Peyer's patch (tissue), 4 donors: ENCODE results near the gene ROBO3. TPM values are rescaled to one million over a fixed set of nuclear protein-coding genes. Genes with fewer than 3 reads are reported as not detected.

Experiments
- DNase-seq, 3 donors: peaks; one replicate each; pipeline ENCODE4 v3.0.0-alpha.2; 2017 to 2019
- H3K27ac ChIP-seq, 4 donors: fragments of 200-600 bp; sonication (generic); one replicate each; pipeline ENCODE4 v1.5.1; 2016 to 2019
- H3K27me3 ChIP-seq, 2 donors: fragments of 200-600 bp; sonication (generic); one replicate each; pipeline ENCODE4 v1.5.1; 2019
- H3K36me3 ChIP-seq, 3 donors: fragments of 200-600 bp; sonication (generic); one replicate each; pipeline ENCODE4 v1.5.1; 2016 to 2019
- H3K4me1 ChIP-seq, 4 donors: fragments of 200-600 bp; sonication (generic); one replicate each; pipeline ENCODE4 v1.5.1; 2016 to 2019
- H3K4me3 ChIP-seq, 4 donors: fragments of 200-600 bp; sonication (generic); 1 replicate in 3 of 4; 2 replicates in 1 of 4; pipeline ENCODE4 v1.5.1; 2016 to 2019; ENCODE audit warnings: mild to moderate bottlenecking in 1 of 4
- H3K9me3 ChIP-seq, 4 donors: fragments of 200-600 bp; sonication (generic); one replicate each; pipeline ENCODE4 v1.5.1; 2016 to 2019; ENCODE audit warnings: mild to moderate bottlenecking in 1 of 4
- POLR2A ChIP-seq, 2 donors: fragments of 450-650 bp; IDR thresholded peaks; one replicate each; pipeline ENCODE4 v1.5.1; 2017; ENCODE audit warnings: antibody characterized with exemption in 2 of 2, mild to moderate bottlenecking in 2 of 2, moderate library complexity in 2 of 2
- total RNA-seq, 4 donors: library from RNA; depleted of rRNA; stranded (reverse); fragments of >200 nt; gene quantifications; one replicate each; pipeline ENCODE4 v1.1.0, GENCODE V29; 2016
- TF ChIP-seq, protein P1 (sequence below), 6 experiments: fragments of 450-650 bp in 4 of 6; fragments of 200-600 bp in 2 of 6; sonication (generic) in 1 of 6; IDR thresholded peaks; one replicate each; pipeline ENCODE4 v1.5.1; 2017 to 2019; ENCODE audit warnings: antibody characterized with exemption in 6 of 6, mild to moderate bottlenecking in 3 of 6, moderate library complexity in 1 of 6

Gene ROBO3
- total RNA-seq, 4 donors from 2014 or later: 3.6 to 49.5 (median 16.1) TPM

DNA sequence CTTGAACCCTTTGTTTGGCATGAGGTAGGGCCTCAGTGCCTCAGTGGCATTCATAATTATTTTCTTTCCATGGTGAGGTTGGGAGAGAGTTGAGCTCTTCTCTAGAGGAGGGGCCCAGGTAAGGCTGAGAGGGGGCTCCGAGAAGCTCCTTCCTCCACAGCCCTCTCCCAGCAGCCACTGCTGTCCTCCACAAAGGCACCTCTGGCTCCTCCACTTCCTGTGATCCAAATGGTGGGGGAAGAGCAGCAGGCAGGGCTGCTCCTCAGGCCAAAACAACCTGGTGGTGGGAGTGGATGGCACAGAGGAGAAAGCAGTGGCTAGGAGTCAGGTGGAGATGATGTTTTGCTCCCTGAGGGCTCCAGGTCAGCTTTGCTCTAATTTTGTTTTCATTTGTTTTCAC is 19.1 kb downstream of the ROBO3 start:
- no peak for DNase-seq
- Histone ChIP-seq H3K27ac (no peak overlapping the region), H3K9me3 (no peaks in the 10 kb centered on the region), H3K27me3 (no peaks in the 10 kb centered on the region), H3K4me3 (no peak overlapping the region), H3K36me3 (no peaks in the 10 kb centered on the region), H3K4me1 (no peaks in the 10 kb centered on the region)
- TF ChIP-seq POLR2A (IDR thresholded peaks at IDR 0.05): no peak
- TF ChIP-seq, protein P1, sequence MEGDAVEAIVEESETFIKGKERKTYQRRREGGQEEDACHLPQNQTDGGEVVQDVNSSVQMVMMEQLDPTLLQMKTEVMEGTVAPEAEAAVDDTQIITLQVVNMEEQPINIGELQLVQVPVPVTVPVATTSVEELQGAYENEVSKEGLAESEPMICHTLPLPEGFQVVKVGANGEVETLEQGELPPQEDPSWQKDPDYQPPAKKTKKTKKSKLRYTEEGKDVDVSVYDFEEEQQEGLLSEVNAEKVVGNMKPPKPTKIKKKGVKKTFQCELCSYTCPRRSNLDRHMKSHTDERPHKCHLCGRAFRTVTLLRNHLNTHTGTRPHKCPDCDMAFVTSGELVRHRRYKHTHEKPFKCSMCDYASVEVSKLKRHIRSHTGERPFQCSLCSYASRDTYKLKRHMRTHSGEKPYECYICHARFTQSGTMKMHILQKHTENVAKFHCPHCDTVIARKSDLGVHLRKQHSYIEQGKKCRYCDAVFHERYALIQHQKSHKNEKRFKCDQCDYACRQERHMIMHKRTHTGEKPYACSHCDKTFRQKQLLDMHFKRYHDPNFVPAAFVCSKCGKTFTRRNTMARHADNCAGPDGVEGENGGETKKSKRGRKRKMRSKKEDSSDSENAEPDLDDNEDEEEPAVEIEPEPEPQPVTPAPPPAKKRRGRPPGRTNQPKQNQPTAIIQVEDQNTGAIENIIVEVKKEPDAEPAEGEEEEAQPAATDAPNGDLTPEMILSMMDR (IDR thresholded peaks at IDR 0.05): no peak

DNA sequence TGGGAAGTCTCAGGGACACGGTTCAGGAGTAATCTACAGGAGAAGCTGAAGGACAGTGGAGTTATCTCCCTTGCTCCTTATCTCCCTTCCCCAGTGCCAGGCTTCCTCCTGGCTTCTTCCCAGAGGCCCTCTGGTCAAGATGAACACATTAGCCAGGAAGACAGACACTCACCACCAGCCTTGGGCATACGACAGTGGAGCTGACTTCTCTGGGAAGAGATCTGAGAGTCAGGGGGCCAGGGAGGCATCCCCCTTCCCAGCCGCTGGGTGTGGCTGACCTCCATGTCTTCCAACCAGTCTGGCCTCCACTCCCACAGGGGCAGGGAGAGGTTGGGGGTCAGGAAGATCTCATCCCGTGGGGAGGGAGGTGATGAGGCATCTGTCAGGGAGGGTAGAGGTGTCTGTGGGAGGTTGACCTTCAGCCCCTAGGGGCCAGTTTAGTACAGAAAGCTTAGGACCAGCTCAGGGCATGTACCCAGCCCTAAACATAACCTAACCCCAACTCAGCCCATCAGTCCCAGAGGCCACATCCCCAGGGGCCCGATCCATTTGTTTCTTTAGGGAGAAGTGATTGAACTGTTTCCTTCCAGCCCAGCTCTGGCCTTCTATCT is 19.7 kb downstream of the ROBO3 start:
- Histone ChIP-seq H3K4me1 (no peaks in the 10 kb centered on the region), H3K9me3 (no peaks in the 10 kb centered on the region), H3K4me3 (no peak overlapping the region), H3K36me3 (no peaks in the 10 kb centered on the region), H3K27me3 (no peaks in the 10 kb centered on the region), H3K27ac (no peak overlapping the region)
- DNase-seq: no peak
- TF ChIP-seq, protein P1 (IDR thresholded peaks at IDR 0.05): no peak
- TF ChIP-seq POLR2A (IDR thresholded peaks at IDR 0.05): no peak

- Histone ChIP-seq H3K36me3 (no peaks in the 10 kb centered on the region), H3K4me3 (no peak overlapping the region), H3K4me1 (no peaks in the 10 kb centered on the region), H3K27me3 (no peaks in the 10 kb centered on the region), H3K27ac (no peak overlapping the region), H3K9me3 (no peaks in the 10 kb centered on the region)
- TF ChIP-seq, protein P1 (IDR thresholded peaks at IDR 0.05): no peak
- TF ChIP-seq POLR2A (IDR thresholded peaks at IDR 0.05): no peak
- no peak for DNase-seq
Measured at GRCh38 chr11:124886476-124886875, 21.2 kb downstream of the ROBO3 start.

GRCh38 chr11:124886978-124887666 is 21.9 kb downstream of the ROBO3 start:
- Histone ChIP-seq H3K27ac (no peak overlapping the region), H3K9me3 (no peaks in the 10 kb centered on the region), H3K36me3 (no peaks in the 10 kb centered on the region), H3K27me3 (no peaks in the 10 kb centered on the region), H3K4me1 (no peaks in the 10 kb centered on the region), H3K4me3 (no peak overlapping the region)
- no peak for DNase-seq
- TF ChIP-seq, protein P1 (IDR thresholded peaks at IDR 0.05): no peak

DNA sequence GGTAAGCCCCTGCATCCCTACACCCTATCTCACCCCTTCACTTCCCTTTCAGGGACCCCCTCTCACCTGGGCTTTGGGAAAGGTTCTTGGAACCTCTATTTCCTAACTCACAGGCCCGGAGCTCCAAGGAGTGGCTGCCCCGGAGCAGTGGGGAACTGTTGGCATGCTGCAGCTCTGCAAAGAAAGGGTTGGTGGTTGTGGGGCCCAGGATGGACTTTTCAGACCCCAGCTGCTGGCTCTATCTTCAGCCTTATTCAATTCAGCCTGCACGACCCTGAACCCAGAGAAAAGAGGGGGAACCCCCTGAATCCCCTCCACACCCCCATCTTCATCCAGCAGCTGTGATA is 22.4 kb downstream of the ROBO3 start:
- Histone ChIP-seq H3K9me3 (no peaks in the 10 kb centered on the region), H3K4me3 (no peak overlapping the region), H3K27me3 (no peaks in the 10 kb centered on the region), H3K4me1 (no peaks in the 10 kb centered on the region), H3K36me3 (no peaks in the 10 kb centered on the region), H3K27ac (no peak overlapping the region)
- DNase-seq: no peak
- no peak for TF ChIP-seq POLR2A (IDR thresholded peaks at IDR 0.05)
- TF ChIP-seq, protein P1 (IDR thresholded peaks at IDR 0.05): no peak
